Measurements from ENCODE around the gene HPCAL1.

The HPCAL1 gene

DNA sequence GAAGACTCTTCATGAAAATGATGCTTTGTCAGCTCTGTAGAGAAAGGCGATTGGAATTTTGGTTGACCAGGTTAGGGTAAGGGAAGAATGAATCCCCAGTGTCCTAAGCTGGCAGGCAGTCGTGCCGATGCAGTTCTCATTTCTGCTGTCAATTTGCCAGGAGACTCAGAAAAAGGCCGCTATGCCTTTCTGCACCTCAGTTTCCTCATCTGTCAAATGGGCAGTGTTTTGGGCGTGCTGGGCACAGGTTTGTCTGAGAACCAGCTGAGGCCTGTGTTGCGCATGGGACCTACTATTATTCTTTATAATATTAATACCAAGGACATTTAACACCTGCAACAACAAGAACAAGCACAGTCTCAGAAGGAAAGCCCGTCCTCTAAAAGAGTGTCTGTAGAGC lies 50.3 kb downstream of the HPCAL1 start:
- no peak for DNase-seq (ENCODE audit: low spot score)

DNA sequence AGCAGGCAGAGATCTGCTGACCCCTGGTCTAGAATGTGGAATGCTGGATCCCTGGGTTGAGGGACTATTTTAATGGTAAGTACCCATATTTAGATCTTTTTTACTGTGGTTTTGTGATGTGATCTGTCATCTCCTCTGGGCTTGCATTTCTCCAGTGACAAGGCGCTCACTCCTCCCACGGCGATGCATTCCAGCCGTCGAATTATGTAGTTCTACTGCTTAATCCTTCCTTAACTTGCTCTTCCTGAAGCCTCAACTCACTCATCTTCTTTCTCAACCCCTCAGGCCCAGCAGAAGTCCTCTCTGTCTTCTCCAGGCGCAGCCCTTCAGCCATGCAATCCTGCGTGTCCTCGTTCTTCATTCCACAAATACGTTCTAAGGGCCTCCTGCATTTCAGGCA lies 51.2 kb downstream of the HPCAL1 start:
- no peak for DNase-seq (ENCODE audit: low spot score)

DNA sequence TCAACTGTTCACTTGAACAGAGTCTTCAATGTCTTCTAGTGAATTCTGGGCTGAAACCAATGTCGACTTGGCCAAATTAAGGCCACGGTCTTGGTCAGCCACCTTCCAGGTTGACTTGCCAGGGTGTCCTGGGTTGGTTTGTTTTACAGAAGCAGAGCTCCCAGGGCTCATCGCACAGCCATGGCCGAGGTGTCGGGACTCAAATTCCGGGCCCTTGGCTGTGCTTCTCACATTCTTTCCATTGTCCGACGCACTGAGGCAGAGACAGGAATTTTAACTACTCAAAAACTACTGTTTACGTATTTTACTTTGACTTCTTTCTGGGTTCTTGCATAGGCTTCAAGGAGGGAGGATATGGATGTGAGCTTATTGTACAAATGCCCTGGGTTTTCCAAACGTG lies 51.7 kb downstream of the HPCAL1 start:
- DNase-seq (ENCODE audit: low spot score): no peak

DNA sequence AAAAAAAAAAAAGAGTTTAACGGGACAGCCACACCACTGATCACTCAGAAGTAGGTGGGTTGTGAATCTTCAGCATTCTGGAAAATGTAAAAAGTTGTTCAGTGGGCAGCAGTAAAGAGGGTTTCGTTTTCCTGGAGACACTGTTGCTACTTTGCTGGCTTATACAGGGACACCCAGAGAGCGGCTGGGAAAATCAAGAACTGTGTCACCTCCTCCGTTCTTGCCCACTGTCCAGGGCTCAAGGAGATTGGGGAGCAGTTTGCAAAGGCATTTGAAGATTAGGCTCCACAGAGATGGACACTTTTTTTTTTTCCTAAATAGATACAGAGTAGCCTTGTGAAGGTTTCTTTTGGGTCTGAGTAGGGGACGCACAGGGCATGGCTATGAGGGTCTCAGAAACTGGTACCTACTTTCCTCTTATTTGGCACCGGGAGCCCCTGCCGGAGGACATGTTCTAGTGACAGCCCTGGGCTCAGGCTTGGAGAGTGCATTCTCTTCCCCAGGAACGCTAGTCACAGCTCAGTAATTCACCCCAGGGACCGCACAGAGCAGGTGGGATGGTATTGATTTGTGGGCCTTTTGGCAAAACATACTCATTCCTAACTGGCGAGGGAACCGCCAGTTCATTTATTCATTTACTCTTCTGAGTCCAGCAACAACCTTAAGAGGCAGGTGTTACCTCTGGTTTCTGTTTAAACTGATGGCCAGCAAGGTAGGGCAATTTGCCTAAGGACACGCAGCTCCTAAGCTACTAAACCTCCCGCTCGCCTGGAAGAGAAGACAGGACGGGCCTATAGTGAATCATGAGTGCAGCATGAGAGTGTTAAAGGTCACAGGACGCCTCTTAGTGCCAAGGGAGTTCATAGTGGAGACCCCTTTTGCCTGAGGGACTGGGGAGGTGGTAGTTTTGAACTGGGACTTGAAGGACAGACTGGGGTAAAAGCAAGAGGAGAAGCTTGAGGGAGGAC lies 53.1 kb downstream of the HPCAL1 start:
- no peak for DNase-seq (ENCODE audit: low spot score)

DNA sequence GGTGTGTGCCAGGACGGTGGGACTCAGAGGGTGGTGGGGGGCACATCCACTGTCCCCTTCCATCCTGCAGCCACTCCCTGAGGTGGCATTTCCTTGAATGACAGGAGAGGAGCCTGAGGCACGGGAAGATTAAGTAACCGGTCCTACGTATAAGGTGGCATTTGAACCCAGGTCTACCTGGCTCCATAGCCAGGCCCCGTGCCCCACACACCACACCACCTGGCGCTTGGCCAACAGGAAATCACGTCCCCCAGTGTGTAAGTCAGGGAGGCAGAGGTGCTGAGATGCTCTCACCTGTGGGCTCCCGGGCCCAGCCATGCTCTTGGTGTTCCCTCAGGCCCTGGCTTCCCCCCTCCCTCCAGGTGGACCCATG lies 53.7 kb downstream of the HPCAL1 start:
- no peak for DNase-seq (ENCODE audit: low spot score)

DNA sequence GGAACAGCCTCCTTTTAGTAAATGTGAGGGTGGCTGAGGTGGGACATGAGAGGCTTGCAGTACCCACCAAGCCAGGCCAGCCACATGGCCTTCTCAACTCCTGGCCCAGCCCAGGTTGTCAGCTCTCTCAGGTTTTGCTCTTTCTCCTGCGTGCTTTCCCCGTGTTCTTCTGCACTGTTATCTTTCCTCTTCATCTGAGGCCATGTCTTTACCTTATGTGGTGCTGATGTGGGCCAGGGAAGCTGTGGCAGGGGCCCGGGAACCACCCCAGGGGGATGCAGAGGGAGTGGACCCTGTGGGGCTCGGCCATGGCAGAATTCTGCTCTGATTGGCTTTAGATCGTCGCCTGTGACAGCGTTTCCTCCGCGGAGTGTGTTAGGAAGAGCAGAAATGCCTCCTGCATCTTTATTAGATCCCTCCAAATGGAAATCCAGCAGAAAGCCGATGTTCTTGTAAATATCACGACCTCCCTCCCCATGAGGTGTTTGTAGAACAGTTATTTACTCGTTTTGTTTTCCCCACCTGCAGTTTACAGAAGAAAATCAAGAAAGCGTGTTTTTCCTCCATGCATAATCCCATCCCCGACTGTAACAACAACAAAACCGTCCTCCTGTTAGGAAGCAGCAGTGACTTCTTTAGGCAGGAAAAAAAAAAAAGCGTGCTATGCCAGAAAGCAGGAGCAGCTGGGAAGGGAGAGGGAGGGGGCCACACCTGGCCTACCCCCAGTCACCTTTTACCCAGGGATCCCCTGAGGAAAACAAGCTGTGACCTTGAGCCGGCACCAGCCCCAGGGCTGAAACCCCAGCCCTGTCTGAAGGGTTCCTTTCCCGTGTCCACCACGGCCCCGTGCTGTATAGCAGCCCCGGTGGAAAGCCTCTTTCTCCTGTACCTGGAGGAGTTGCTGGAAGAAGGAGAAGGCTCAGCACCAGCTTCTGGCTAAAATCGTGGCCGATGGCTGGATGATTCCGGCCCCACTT lies 54.8 kb downstream of the HPCAL1 start:
- DNase-seq (ENCODE audit: low spot score): peak; percentile 58

DNA sequence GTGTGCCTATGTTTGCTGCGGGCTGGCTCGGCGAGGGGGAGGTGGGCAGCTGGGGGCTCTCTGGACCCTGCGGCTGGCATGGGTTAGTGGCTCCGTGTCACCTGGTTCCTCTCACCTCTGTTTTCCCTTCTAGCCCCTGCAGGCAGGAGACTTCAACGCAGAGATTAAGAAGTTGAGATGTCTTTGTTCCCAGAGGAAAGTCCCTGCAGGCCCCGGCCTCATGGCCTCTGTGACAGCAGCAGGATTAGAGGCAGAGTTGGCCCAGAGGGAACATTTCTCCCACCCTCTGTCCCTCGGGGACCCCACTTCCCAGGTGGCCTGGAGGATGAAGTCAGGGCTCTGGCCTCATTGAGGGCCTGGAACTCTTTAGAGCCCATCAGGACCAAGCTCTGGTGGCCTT lies 56.5 kb downstream of the HPCAL1 start:
- DNase-seq (ENCODE audit: low spot score): no peak

DNA sequence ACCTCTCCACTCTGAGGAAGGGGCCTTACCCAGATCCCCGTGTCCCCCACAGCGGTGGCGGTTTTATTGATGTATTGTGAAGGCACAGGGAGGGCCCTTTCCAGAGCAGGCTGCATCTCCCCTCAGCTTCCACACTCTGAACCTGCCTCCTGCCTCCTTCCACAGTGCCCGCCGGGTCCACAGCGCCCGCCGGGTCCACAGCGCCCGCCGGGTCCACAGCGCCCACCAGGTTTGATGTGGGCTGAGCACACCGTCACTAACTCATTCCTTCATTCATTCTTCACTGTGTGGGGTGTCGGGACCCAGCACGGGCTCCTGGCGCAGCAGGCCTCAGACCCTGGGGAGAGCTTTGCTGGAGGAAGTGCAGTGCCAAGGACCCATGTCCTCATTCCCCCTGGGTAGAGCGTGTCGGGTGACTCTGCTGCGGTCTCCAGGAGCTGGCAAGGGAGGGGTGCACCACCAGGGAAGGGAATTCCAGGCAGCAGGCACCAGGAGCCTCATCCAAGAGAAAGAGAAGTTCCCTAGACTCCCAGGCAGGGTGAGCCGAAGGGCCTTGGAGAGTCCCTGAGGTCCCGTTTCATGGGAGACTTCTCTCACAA lies 57.1 kb downstream of the HPCAL1 start:
- DNase-seq (ENCODE audit: low spot score): no peak

DNA sequence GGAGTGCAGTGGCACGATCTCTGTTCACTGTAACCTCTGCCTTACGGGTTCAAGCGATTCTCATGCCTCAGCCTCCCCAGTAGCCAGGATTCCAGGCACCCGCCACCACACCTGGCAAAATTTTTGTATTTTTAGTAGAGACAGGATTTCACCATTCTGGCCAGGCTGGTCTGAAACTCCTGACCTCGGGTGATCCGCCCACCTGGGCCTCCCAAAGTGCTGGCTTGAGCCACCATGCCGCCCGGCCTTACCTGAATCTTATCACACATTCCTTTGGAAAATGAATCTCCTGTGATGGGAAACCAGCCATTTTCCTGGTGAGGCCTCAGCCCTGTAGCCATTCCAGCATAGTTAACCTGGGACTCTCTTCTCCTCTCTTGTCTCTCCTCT lies 57.8 kb downstream of the HPCAL1 start:
- DNase-seq (ENCODE audit: low spot score): no peak

DNA sequence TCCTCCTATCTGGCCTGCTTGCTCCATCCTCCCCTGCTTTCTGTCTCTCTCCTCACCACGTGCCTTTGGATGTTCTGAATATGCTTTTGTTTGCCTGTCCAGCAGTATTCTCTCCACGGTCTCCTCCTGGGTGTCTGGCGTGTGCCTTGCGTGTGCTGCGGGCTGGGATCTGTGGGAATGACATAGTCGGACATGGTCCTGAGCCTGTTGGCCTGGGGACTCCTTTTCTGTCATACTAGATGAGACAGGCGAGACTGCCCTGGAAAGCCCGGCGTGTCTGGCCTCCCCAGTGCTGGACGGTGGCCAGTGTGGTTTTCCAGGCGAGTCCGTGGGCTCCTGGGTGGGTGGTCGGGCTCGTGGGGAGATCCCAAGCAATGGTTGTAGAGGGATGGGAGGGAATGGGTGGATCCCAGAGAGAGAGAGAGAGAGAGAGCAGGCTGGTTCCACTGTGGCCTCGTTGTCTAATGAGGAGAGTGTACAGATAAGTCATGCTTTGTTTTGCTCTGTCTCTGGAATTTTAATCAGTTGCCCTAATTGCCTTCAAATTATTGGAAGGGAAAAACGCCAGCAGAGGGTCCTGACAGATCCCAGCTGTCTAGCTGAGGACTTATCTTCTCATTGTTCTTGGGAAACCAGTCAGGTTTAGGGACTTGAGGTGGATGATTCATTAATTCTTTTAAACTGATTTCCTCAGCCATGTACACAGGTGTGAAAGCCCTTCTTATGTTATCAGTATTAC lies 58.3 kb downstream of the HPCAL1 start:
- DNase-seq (ENCODE audit: low spot score): peak; percentile 47

DNA sequence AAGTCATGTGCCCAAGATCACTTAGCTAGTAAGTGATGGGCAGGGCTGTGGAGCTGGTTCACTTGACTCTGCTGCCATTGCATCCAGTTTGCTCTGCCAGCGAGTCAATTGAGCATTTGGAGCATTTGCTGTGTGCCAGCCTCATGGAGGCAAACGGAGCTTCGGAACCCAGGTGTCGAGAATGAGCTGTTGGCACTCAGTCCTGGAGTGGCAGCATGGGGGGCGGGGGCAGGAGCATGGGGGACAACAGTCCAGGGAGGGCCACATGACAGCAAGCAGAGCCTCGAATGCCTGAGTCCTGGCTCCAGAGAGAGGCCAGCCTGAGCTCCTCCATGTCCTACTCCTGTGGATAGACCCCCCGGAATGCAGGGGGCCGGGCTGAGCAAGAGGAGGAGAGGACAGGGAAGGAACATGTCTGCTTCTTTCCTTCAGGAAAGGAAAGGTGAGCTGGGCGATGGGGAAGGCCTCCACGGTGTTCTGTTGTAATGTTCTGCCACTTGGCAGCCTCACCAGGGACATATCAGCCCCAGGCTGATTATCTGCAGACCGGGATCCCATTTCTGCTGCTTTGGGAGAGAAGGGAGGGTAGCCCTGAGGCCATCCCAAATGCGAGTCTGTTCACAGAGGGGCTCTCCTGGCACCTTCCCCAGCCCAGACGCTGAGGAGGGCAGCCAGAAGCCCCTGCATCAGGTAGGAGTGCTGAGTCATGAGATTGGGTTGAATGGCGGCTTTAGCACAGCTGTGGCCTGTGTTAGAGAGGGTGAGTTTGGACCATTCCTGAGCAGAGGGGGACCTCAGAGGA lies 59.6 kb downstream of the HPCAL1 start:
- DNase-seq (ENCODE audit: low spot score): no peak

DNA sequence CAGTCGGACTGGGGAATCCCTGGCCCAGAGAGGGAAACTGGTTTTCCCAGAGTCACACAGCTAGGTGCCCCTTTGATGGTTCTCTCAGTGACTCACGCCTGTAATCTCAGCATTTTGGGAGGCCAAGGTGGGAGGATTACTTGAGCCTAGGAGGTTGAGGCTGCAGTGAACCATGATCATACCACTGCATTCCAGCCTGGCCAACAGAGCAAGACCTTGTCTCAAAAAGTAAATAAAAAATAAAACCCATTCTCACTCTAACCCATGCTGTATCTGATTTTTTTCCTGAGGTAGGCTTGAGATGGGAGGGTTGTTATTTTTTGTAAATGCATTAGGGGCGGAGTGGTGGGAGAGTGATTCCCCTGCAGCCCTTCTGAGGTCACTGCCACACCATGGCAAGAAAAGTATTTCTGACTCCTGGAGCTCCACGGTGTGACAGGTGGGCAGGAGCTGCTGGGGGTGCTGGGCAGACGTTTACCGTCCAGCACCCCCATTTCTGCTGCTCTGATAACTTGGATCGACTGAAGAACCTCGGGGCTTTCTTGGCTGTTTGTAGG lies 60.3 kb downstream of the HPCAL1 start:
- no peak for DNase-seq (ENCODE audit: low spot score)

DNA sequence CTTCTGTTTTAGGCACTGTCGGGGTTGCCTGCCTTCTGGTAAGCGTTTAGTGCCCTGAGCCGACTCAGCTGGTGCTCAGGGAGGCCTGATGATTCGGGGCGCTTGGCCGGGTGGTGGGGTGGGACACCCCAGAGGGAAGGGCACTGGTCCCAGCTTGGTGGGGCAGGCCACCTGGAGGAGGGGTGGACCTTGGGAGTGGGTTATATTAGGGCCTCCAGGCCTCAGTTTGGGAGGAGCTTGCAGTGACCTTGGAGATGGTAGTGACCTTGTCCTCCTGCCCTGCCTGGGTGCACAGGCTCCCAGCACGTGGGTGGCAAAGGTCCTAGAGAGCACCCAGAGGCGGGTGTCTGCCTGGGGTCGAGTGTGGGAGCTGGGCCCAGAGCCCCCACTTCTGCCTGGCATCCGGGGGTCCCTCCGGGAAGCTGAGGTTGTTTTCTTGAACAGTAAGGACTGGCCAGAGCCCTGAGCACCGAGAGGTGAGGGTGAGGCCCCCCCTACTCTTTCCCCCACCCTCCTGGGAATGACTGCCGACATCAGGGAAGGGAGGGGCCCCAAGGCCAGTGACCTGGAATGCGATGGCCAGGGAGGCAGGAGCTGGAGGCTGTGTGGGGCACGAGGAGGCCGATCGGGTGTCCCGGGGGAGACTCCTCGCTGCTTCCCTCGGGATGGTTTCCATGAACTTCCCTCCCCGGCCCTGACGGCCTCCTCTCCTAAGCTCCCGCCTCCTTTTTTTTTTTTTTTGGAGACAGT lies 61.3 kb downstream of the HPCAL1 start:
- no peak for DNase-seq (ENCODE audit: low spot score)

DNA sequence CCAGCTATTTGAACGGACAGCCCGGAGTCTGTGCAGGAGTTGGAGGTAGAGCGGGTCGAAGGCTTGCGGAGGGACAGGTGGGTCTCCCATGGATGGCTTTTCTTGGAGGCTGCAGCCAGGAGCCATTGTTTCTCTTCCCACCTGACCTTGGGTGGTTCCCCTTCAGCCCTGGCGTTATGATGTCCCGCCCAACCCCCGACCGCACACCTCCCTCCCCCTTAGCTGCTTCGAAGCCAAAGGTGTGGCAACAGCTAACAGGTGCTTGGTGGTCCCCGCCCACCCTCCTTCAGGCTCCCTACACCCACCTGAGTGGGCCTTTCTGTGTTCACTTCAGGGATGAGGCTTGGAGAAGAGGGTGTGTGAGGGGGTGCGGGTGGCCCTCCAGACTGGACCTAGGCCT lies 62.7 kb downstream of the HPCAL1 start:
- no peak for DNase-seq (ENCODE audit: low spot score)

DNA sequence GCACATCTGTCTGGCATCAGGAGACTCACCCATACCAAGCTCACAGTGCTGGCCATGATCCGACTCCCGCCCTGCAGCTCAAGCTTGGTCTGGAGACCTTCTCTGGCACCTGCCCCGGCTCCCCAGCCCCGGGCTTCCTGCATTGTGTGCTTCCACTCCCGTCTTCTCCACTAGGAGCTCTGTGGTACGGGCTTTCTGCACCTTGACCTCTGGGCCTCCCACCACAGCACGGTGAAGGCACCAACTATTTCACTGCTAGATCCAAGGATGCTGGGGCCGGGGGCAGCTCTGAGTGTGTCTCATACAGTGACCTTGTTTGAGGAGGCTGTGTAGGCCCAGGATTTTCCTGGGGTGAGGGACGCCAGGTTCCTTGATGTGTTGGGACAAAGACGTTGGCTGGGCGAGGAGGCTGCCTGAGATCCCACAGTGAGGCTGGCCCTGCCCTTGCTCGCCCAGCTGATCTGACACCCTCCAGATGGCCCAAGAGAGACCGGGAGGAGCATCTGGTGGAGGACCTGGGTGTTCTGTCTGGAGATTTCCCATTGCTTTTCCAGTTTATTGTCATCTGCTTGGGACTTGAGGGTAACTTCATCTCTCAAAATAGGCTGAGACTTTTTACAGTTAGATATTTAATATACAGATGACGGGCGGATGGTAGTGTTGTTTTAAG lies 64.0 kb downstream of the HPCAL1 start:
- peak; percentile 43 for DNase-seq (ENCODE audit: low spot score)

DNA sequence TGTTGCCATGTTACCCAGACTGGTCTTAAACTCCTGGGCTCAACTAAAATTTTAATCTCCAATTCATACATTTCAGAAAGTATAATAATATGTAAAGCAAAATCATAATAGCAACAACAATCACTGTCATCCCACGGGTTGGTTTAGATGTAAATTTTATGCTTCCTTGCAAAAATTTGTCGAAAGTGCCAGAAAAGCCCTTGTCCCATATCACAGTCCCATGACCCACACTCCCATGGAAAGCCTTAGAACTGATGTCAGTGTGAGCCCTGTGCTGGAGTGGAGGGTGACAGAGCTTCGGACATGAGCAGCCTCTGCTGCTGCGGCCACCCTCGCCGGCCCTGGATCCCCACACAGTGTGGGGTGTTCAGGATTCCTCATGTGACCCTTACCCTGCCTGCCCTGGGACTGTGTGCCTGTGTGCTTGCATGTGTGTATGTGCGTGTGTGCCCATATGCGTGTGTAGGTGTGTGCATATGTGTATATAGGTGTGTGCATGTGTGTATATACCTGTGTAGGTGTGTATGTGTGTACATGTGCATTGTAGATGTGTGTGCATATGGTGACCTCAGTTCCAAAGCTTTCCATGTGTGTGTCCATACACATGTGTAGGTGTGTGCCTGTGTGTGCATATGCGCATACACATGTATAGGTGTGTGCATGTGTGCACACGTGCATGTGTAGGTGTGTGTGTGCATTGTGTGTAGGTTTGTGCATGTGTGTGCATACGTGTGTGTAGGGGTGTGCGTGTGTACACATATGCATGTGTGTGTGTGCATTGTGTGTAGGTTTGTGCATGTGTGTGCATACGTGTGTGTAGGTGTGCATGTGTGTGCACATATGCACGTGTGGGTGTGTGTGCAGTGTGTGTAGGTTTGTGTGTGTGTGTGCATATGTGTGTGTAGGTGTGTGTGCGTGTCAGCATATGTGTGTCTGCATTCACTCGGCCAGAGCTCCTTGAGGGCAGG lies 65.1 kb downstream of the HPCAL1 start:
- no peak for DNase-seq (ENCODE audit: low spot score)

DNA sequence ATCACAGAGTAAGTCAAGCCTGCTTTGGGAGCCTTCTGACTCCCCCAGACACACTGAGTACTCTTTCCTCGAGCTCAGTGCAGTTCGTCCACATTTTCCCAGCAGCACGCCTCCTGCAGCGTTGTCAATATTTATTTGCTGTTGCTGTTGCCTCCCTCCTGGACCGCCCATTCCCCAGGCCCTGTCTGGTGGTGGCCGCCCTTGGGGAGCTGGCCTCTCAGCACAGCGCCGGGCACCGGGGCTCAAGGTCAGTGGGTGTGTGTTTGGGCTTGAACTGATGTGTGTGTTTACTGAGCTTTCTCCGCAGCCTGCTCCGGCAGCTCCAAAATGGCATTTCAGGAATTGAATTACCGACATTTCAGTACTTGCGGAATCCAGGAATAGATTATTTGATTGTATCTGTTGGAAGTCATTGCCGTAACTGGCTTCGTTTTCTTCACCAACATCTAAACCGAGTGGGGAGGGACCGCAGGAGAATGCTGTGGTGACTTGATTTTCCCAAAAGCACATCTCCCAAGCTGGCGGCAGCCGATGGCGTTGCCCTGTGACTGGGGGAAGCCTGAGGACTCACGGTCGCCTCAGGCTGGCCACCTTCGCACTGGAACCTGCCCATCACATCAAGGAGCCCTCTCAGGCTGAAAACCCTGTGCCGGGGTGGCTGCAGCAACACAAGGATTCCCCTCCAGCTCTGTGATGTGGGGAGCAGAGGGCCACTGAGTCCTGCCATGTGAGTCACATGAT lies 66.0 kb downstream of the HPCAL1 start:
- DNase-seq (ENCODE audit: low spot score): peak; percentile 27

Data from SK-N-DZ (cell line).